NT2/D1 (cell line): ENCODE data around the gene DNM3.

ENCODE experiments used
- DNase-seq: peaks from one replicate; pipeline ENCODE4 v3.0.0-alpha.2; 2011; ENCODE audit warnings: low read depth, low spot score
- H3K27me3 ChIP-seq: 2 replicates; pipeline ENCODE4 v1.6.0; 2011; ENCODE audit warnings: mild to moderate bottlenecking; ENCODE audit not compliant: insufficient read length, insufficient read depth
- H3K36me3 ChIP-seq: 2 replicates; pipeline ENCODE4 v1.6.1; 2011; ENCODE audit warnings: mild to moderate bottlenecking, low read length, mixed read lengths; ENCODE audit not compliant: insufficient read depth, insufficient read length
- H3K4me1 ChIP-seq: 2 replicates; pipeline ENCODE4 v1.5.1; 2011; ENCODE audit not compliant: insufficient read depth, insufficient read length
- H3K4me3 ChIP-seq: 2 replicates; pipeline ENCODE4 v1.5.1; 2011; ENCODE audit warnings: low read depth; ENCODE audit not compliant: insufficient read length
- H3K9ac ChIP-seq: 2 replicates; pipeline ENCODE4 v1.6.0; 2011; ENCODE audit warnings: low read depth; ENCODE audit not compliant: insufficient read length
- H3K9me3 ChIP-seq: 2 replicates; pipeline ENCODE4 v1.5.1; 2011; ENCODE audit warnings: mild to moderate bottlenecking, low read length; ENCODE audit not compliant: insufficient read depth
- SUZ12 ChIP-seq: IDR thresholded peaks from 2 replicates; pipeline ENCODE4 v1.6.1; 2011; ENCODE audit not compliant: insufficient read length, insufficient read depth; ENCODE audit errors: extremely low read depth
- YY1 ChIP-seq: IDR thresholded peaks from 2 replicates; pipeline ENCODE4 v1.6.1; 2011; ENCODE audit not compliant: insufficient read length, insufficient read depth
- ZNF274 ChIP-seq: IDR thresholded peaks from 2 replicates; pipeline ENCODE4 v1.6.1; 2011; ENCODE audit warnings: mild to moderate bottlenecking, low read depth, low read length

The DNM3 gene

GRCh38 chr1:172137703-172138454, 296.6 kb downstream of the DNM3 start:
- H3K4me1 ChIP-seq, result no peaks in the 10 kb centered on the region
- H3K4me3 ChIP-seq, result no peak overlapping the region
- TF ChIP-seq YY1 (no peak), ZNF274 (no peak), SUZ12 (no peak)
- no peaks in the 10 kb centered on the region for H3K9me3 ChIP-seq
- H3K27me3 ChIP-seq, result no peaks in the 10 kb centered on the region
- no peak overlapping the region for H3K9ac ChIP-seq
- no peaks in the 10 kb centered on the region for H3K36me3 ChIP-seq
- DNase-seq, result no peak

- H3K9ac ChIP-seq, result no peak overlapping the region
These were observed 297.3 kb downstream of the DNM3 start for GRCh38 chr1:172138634-172139033.

GRCh38 chr1:172139196-172139595, 297.9 kb downstream of the DNM3 start:
- no peaks in the 10 kb centered on the region for H3K27me3 ChIP-seq
- H3K9ac ChIP-seq, result no peak overlapping the region
- no peak for DNase-seq
- H3K4me1 ChIP-seq, result no peaks in the 10 kb centered on the region
- H3K9me3 ChIP-seq, result no peaks in the 10 kb centered on the region
- H3K4me3 ChIP-seq, result no peak overlapping the region
- H3K36me3 ChIP-seq, result no peaks in the 10 kb centered on the region
- TF ChIP-seq SUZ12 (no peak), YY1 (no peak), ZNF274 (no peak)

More at GRCh38 chr1:172138634-172139033, 297.3 kb downstream of the DNM3 start:
- Histone ChIP-seq H3K36me3 (no peaks in the 10 kb centered on the region), H3K4me3 (no peak overlapping the region), H3K4me1 (no peaks in the 10 kb centered on the region), H3K9me3 (no peaks in the 10 kb centered on the region), H3K27me3 (no peaks in the 10 kb centered on the region)
- TF ChIP-seq SUZ12 (no peak), ZNF274 (no peak), YY1 (no peak)
- DNase-seq, result no peak

DNA sequence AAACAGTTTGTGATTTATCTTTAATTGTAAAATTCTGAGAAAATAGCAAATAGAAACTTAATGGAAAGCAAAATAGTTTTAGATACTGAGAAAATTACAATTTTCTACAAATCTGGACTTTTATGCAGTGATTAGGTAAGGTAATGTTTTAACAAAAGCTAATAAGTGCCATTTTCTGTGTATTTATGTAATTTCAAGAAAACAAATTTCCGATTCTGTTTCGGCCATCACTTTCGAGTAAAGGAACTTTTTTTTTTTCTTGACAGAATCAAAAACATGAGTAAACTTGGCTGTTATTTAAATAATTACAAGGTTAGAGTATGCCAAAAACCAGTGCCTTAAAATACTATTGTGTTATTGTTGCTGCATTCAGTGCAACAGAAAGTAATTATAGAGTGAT, 298.8 kb downstream of the DNM3 start:
- DNase-seq, result no peak
- no peak for TF ChIP-seq YY1
- no peak for TF ChIP-seq SUZ12
- no peak for TF ChIP-seq ZNF274
- Histone ChIP-seq H3K9me3 (no peaks in the 10 kb centered on the region), H3K4me1 (no peaks in the 10 kb centered on the region), H3K9ac (no peak overlapping the region), H3K27me3 (no peaks in the 10 kb centered on the region), H3K4me3 (no peak overlapping the region), H3K36me3 (no peaks in the 10 kb centered on the region)

DNA sequence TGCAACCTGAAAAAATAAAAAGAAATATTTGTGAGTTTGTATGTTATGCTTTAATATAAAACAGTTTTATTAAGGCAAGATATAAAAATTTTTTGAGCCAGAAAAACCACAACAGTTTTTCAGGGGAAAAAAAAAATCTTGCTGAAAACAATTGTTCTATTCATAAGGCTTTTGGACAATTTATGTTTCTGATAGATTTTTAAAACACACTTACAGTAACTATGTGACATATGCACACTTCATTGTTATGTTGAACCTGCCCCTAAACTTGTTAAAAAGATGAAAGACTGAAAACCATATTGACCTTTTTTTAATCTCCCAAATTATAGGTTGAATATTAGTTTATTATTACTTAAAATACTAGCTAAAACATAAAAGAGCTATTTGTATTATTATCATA, 299.3 kb downstream of the DNM3 start:
- no peak for TF ChIP-seq SUZ12
- TF ChIP-seq YY1, result no peak
- TF ChIP-seq ZNF274, result no peak
- Histone ChIP-seq H3K27me3 (no peaks in the 10 kb centered on the region), H3K4me1 (no peaks in the 10 kb centered on the region), H3K36me3 (no peaks in the 10 kb centered on the region), H3K9ac (no peak overlapping the region), H3K9me3 (no peaks in the 10 kb centered on the region), H3K4me3 (no peak overlapping the region)
- DNase-seq, result no peak

DNA sequence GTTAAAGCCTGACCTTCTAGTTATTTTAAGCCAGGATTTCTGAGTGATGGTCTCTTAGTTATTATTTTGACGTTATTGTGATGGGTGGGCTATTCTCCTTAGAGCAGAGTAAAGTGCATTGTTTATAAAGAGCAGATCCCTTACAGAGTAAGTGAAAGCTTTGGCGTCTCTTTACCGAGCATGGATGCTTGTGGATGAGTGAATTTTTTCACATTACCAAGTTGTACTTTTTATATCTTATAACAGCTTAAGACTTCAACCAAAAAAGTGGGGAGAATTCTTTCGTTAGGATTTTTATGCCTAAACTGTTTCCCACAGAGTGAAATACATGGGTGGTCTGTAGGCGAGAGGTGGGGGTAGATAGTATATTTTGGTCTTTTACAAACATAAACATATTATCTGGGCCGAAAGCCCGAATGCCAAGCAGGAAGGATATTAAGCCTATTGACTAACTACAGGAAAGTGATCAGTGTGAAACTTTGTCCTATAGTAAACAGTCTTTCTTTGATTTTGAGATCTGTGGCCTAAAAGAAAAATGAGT, 300.1 kb downstream of the DNM3 start:
- Histone ChIP-seq H3K9me3 (no peaks in the 10 kb centered on the region), H3K36me3 (no peaks in the 10 kb centered on the region), H3K4me1 (no peaks in the 10 kb centered on the region), H3K27me3 (no peaks in the 10 kb centered on the region), H3K4me3 (no peak overlapping the region), H3K9ac (no peak overlapping the region)
- TF ChIP-seq SUZ12, result no peak
- no peak for TF ChIP-seq ZNF274
- TF ChIP-seq YY1, result no peak
- DNase-seq, result no peak

DNA sequence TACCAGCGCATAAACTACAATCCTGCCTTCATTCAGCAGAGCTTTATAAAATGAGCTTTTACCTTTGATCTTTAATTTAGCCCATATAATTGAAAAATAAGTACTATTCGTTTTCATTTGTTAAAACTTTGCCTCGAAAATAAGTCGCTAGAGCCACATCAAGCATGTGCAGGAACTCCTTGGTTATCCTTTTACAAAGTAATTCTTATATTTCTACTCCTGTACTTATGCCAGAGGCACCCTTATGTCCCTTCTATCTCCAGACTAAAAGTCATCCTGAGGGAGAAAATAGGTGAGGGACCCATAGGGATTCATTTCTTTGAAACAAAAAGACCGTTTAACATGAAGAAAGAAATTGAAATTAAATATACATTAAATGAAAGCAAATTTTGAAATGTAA, 301.0 kb downstream of the DNM3 start:
- Histone ChIP-seq H3K4me1 (no peaks in the 10 kb centered on the region), H3K36me3 (no peaks in the 10 kb centered on the region), H3K4me3 (no peak overlapping the region), H3K27me3 (no peaks in the 10 kb centered on the region), H3K9ac (no peak overlapping the region), H3K9me3 (no peaks in the 10 kb centered on the region)
- TF ChIP-seq SUZ12, result no peak
- no peak for TF ChIP-seq YY1
- no peak for TF ChIP-seq ZNF274
- no peak for DNase-seq
